DOHH2 (cell line): ENCODE results near the gene PSPN.
"Not testable (repeated sequence)": the region's sequence is repeated elsewhere in the genome, so short reads cannot be mapped to it uniquely, and the experiment has no call there.

Experiments
- CTCF ChIP-seq: fragments of 200-600 bp; sonication (generic); IDR thresholded peaks from one replicate; pipeline ENCODE4 v1.5.1; 2014; ENCODE audit warnings: antibody characterized with exemption, mild to moderate bottlenecking, low read depth, low read length; ENCODE audit not compliant: poor library complexity, severe bottlenecking
- EZH2phosphoT487 ChIP-seq: fragments of 200-600 bp; sonication (generic); IDR thresholded peaks from 2 replicates; pipeline ENCODE4 v1.6.1; 2017; ENCODE audit warnings: borderline replicate concordance, mild to moderate bottlenecking, antibody characterized with exemption, low read length, moderate library complexity, mixed read lengths

GRCh38 chr19:6360857-6361216, 14.9 kb downstream of the PSPN start:
- TF ChIP-seq CTCF, EZH2phosphoT487: not testable (repeated sequence)
